Activated effector memory CD4-positive, alpha-beta T cell treated with anti-CD3 and anti-CD28 coated beads, Interleukin-2, amount 50 U/mL, for 16 hours (primary cell): ENCODE measurements around the gene TUFM.
A peak's percentile ranks its signal among the peaks of the same experiment; 100 is the strongest.
"Not testable (repeated sequence)": the region's sequence is repeated elsewhere in the genome, so short reads cannot be mapped to it uniquely, and the experiment has no call there.

Experiments
- DNase-seq: peaks from one replicate; pipeline ENCODE4 v3.0.0-alpha.2; 2020

TUFM gene

DNA sequence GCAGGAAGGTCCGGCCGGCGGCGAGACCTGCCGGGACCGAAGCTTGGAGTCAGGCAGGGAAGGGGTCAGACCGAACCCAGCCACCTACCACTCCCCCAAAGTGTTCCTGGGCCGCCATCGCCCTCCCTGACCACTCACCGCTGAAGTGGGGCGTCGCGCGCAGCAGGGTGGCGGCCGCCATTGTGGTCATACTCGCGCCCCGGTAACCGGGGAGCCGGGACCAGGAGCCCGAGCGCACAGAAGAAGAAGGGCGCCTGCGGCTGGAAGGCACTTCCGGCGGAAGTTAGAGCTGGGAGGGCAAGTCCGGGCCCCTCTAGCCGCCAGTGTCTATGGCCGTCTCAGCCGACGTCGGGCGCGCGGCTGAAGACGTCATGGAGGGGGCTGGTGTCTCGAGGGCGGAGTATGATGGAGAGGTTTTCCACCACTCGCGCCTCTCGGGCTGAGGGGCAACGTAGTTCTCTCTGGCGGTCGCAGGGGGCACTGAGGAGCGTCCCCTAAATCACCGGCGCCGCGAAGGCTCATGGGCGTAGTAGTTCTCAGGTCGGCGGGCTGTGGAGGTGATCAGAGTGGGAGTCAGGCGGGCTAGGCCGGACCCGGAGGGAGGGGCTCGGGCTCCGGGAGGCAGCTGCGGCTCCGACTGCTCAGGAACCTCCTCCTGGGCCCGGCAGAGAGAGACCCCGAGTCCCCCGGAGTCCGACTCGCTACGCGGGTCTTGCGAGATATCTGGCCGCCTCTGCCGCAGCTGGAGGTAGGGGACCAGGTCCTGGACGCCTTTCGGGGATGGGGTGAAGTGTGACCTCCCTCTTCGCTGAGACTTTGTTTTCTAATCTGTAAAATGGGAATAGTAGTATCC lies at the start of gene TUFM:
TSS of gene TUFM (minus strand) at position 269 of the 853 bp plus-strand sequence. CDS start at position 190, 79 bp downstream.
- peak; percentile 99 for DNase-seq

- no peak for DNase-seq
These were observed 49.5 kb upstream of the TUFM start for GRCh38 chr16:28895609-28896008.

- no peak for DNase-seq
These were observed 47.1 kb upstream of the TUFM start for GRCh38 chr16:28893291-28893690.

DNA sequence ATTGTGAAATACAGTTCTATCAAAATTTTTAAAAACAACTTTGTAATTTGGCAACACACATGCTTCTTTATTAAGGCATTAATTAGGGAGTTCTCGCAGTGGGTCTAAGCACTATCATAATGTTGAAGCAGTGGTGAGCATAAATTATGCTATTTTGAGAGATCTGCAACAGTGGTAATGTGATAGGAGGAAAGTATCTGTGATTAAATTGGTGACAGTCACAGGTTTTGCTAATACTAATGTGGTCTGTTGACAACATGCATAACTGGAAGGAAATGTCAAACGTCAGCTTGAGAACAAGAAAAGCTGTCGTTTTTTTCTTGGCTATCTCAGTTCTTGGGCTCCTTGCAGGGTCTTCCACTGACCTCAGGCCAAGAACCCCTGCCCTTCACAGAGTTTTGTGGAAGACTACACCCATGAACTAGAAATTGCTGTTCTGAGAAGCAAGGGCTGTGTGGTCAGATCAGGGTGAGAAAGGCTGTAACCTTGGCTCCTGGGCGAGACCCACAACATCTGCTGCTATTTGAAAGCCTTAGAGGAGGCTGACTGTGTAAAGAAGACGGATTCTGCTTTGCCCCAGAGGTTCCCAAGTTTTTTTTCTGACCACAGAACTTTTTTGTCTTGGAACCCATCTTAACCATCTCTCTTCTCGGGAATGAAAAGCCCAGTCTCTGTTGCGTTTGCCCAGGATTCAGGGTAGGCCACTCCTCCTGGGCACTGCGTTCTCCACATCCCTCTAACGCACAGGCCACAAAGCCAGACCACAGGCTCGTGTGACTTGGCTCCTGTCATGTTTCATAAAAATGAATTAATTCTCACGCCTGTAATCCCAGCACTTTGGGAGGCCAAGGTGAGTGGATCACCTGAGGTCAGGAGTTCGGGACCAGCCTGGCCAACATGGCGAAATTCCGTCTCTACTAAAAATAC lies 46.1 kb upstream of the TUFM start:
- no peak for DNase-seq

- not testable (repeated sequence) for DNase-seq
These were observed 44.2 kb upstream of the TUFM start for GRCh38 chr16:28890355-28890754.

- DNase-seq = no peak
These were observed 40.8 kb upstream of the TUFM start for GRCh38 chr16:28886945-28887344.

DNA sequence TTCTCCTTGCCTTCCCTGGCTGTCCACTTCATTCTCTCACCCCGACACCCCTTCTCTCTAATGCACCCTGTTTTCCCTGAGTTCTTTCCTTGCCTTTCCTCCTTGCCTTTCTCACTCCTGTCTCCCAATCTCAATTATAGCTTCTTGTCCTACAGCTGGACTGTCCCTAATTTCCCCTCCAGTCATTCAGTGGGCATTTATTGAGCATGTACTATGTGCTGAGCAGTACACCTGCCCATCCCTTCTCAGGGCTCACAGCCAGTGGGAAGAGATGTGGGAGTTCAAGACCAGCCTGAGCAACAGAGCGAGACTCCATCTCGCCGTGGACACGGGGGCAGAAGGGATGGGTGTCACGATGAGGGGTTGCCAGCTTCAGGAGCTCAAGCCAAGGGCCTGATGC lies 37.9 kb upstream of the TUFM start:
- DNase-seq = no peak

DNA sequence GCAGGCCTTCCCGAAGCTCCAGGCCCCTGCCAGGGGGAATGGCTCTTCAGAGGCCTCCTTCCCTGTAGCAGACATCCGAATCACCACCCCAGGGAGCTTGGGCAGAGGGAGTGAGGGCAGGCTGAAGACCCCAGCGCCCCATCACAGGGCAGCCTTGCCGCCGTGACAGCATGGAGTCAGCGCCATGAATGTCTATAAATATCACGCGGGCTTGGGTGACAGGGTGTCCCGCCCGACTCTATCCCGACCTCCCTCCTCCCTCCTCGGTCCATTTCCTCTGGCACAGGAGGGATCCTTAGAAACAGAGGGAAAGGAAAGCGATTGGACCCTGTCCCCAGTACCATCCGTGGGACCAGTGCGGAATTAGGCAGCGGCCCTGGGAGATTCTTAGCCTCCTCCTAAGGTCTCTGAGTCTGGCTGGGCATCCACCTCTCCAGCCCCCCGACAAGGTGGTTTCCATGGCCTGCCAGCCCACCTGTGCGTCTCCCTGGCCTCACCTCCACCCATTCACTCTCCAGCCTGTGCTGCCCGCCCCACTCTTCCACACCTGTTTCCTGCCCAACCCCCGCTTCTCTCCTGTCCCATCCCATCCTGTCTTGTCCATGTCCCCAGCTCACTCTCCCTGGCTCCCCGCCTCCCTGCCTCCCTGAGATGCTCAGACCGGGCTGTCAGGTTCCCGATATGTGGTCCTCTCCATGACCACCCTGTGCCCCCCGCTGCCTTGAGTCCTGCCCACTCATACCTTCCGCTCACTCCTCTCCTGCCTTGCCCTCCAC lies 37.3 kb upstream of the TUFM start:
- no peak for DNase-seq

DNA sequence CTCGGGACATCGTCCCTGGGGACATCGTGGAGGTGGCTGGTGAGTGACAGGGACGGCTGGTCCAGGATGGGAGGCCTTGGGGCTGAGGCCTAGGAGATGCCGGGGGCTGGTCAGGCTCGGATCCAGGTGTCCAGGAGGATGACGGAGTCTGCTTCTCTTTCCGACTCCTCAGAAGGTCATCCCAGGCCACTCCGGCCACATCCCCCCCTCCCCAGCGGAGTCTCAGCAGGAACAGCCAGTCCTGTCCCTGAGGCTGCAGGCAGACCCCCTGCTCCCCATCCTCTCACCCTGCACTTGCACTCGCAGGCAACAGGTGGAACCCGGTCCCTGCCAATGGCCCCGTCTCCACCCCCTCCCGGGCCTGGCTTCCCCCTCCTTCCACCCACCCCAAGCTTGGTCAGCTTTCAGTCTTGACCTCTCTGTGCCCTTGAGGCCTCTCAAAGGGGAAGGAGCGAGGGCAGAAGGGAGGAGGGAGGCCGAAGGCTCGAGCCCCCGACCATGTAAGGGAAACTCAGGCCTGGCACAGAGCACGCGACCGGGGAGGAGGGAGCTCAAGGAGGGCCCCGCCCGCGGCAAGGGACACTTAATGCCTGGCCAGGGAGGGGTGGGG lies 36.5 kb upstream of the TUFM start:
- no peak for DNase-seq

DNA sequence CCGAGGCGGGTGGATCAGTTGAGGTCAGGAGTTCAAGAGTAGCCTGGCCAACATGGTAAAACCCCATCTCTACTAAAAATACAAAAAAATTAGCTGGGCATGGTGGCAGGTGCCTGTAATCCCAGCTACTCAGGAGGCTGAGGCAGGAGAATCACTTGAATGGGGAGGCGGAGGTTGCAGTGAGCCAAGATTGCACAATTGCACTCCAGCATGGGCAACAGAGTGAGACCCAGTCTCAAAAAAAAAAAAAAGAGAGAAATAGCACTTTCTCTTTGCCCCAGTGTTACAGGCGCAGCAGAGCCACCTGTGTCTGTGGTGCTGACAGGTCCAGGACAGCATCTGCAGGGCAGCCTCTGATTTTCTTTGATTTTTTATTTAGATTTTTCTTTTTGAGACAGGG lies 35.4 kb upstream of the TUFM start:
- DNase-seq = not testable (repeated sequence)

DNA sequence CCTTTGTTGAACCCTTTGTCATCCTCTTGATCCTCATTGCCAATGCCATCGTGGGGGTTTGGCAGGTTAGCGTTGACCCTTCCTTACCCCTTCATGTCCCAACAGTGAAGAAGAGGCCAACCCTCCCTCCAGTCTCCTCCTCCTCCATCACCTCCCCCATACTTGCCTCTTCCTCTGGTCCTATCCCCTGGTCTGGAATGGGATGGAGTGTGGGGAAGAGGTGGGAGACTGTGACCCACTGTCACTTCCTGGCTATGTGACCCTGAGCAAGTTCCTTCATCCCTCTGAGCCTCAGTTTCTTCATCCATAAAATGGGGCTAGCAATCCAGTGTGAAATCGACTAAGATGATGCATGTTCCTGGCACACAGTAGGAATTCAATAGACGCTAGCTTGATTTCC lies 34.8 kb upstream of the TUFM start:
- no peak for DNase-seq

DNA sequence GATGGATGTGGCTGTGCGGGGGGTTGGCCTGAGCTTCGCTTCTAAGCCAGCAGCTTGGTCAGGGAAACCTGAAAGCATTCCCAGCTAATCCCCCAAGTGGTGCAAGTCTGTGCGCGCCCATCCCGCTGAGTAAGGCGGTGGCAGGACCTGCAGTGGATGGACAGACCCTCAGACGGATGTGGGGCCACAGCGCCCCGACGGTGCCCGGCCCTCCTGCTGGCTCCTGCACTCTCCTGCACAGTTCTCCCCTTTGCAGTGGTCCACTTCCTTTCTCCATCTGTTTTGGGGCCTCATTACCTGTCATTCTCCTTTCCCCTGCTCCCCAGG lies 34.4 kb upstream of the TUFM start:
- no peak for DNase-seq

DNA sequence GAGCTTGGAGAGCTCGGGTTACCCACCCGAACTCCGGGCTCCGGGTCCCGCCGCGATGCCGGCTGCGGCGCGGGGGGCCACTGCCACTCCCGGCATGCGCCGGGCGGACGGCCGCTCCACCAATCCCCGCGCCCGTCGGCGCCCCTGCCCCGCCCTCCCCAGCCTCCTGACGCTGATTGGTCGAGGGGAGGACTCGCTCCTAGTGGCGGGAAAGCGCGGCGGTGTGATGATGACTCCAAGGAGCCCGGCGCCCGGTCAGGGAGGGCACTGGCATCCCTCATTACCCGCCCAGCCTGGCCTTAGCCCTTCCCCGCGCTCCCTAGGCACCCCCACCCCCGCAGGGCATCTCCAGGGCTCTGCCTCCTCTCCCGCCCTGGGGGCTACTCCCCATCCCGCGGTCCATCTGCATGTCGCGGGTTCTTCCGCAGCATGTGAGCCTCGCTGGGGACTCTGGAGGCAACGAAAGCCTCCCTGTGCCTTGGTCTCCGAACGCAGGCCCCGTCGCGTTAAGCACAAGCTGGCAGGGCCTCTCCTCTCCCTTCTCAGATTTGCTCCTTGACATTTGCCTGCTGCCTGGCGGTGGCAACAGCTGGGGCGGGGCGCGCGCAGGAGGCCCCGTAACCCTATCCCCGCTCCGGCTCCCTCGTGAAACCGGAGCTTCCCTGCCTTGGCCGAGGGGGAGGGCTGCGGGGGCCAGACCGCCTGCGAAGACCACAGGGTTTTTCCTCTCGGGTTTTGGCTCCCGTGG lies 33.9 kb upstream of the TUFM start:
- DNase-seq = peak; percentile 96

- no peak for DNase-seq
These were observed 33.2 kb upstream of the TUFM start for GRCh38 chr16:28879261-28879840.

- DNase-seq = no peak
These were observed 32.2 kb upstream of the TUFM start, which contains the start of gene ATP2A1 for GRCh38 chr16:28878083-28878926. TSS of gene ATP2A1 (plus strand) at chr16:28878488. CDS start at chr16:28878672, 184 bp downstream.

- DNase-seq = no peak
These were observed 31.5 kb upstream of the TUFM start for GRCh38 chr16:28877655-28878000.

DNA sequence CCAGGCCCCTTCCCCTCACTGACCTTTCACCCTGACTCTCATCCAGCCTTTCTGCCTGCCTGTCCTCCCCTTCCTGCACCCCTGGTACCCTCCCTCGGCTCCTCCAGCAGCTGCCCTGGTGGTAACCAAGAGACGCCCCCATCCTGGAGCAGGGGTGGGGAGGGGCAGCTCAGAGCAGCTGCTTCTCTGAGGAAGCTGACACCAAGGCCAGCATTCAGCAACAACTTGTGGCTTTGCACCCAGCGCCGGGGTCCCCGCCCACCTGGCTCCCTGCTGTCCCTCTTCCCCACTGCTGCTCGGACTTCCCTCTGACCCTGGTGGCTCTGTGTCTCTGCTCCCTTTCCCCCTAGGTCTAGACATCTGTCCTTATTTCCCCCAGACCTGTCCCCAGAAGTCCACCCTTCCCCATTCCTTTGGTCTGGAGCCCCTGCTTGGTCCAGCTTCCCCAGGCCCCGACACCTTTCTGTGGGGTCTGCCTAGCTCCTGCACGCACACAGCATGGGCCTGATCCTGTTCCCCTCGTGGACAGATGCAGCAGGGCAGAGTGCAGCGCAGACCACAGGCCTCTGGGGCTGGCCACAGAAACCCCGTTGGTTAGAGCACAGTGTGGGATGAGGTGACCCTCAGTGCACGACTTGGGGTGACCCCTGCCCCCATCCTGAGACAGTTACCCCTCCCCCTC lies 31.0 kb upstream of the TUFM start:
- DNase-seq = no peak

DNA sequence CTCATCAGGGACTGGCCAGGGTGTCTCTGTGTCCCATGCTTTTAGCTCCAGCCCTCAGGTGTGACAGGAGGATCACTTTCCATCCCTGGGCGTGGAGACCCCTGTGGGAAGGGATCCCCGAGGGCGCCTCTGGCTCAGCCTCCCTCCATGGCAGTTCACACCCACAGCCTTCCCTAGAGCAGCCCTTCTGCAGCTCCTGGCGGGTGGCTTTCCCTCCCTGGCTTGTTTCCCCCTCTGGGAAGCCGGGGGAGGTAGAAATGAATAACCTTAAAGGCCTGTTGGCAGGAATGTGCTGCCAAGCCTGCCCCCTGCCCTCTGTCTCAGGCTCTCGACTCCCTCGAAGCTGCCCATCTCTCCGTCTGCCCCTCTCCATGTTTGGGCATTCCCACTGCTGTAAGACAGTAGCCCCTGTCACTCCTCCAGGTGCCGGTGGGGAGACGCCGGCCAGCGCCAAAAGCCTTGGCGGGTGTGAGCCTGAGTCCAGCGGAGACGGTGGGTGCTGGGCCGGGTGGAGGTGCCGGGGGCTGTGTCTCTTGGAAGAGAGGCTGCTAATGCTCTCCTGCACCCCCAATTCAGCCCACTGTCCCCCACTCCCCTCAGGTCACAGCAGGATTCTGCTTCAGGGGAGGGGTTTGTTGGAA lies 30.0 kb upstream of the TUFM start:
- no peak for DNase-seq
